DOHH2 (cell line): ENCODE data around the gene SHISA5.

Experiments used
- H3F3A ChIP-seq: fragments of 200-600 bp; sonication (generic), shearing (Covaris generic); 2 replicates; pipeline ENCODE4 v1.6.0; 2016; ENCODE audit warnings: antibody characterized with exemption, mild to moderate bottlenecking; ENCODE audit not compliant: control insufficient read depth, insufficient read depth
- H3K27ac ChIP-seq: fragments of 200-600 bp; sonication (generic); 2 replicates; pipeline ENCODE4 v1.5.1; 2014; ENCODE audit warnings: low read depth, mild to moderate bottlenecking, low read length, moderate library complexity
- H3K27me3 ChIP-seq: fragments of 200-600 bp; sonication (generic); 2 replicates; pipeline ENCODE4 v1.6.1; 2014; ENCODE audit warnings: mild to moderate bottlenecking, low read length, mixed read lengths; ENCODE audit not compliant: control insufficient read depth
- H3K36me3 ChIP-seq: fragments of 200-600 bp; sonication (generic); 2 replicates; pipeline ENCODE4 v1.6.1; 2014; ENCODE audit warnings: mild to moderate bottlenecking, low read length, moderate library complexity, mixed read lengths; ENCODE audit not compliant: control insufficient read depth
- H3K4me1 ChIP-seq: fragments of 200-600 bp; sonication (generic); 2 replicates; pipeline ENCODE4 v1.6.1; 2014; ENCODE audit warnings: mild to moderate bottlenecking, low read length, mixed read lengths; ENCODE audit not compliant: control insufficient read depth
- H3K4me2 ChIP-seq: fragments of 200-600 bp; sonication (generic); 2 replicates; pipeline ENCODE4 v1.6.0; 2014; ENCODE audit warnings: mild to moderate bottlenecking, low read length, moderate library complexity
- H3K4me3 ChIP-seq: fragments of 200-600 bp; sonication (generic); 2 replicates; pipeline ENCODE4 v1.5.1; 2014; ENCODE audit warnings: mild to moderate bottlenecking, low read length, mixed read lengths
- H3K79me2 ChIP-seq: fragments of 200-600 bp; sonication (generic); 2 replicates; pipeline ENCODE4 v1.6.1; 2014; ENCODE audit warnings: mild to moderate bottlenecking, low read length, mixed read lengths; ENCODE audit not compliant: control insufficient read depth
- H3K9me2 ChIP-seq: fragments of 200-600 bp; sonication (generic); replicated peaks from 2 replicates; pipeline ENCODE4 v1.6.1; 2014; ENCODE audit warnings: mild to moderate bottlenecking, low read length, mixed read lengths; ENCODE audit not compliant: control insufficient read depth
- H3K9me3 ChIP-seq: fragments of 200-600 bp; sonication (generic); 2 replicates; pipeline ENCODE4 v1.6.1; 2014; ENCODE audit warnings: antibody characterized with exemption, low read length, mixed read lengths; ENCODE audit not compliant: control insufficient read depth, insufficient read depth
- H4K20me1 ChIP-seq: fragments of 200-600 bp; sonication (generic); 2 replicates; pipeline ENCODE4 v1.6.0; 2014; ENCODE audit warnings: low read depth, mild to moderate bottlenecking, antibody characterized with exemption, low read length, moderate library complexity; ENCODE audit not compliant: control insufficient read depth, insufficient read depth
- EZH2phosphoT487 ChIP-seq: fragments of 200-600 bp; sonication (generic); IDR thresholded peaks from 2 replicates; pipeline ENCODE4 v1.6.1; 2017; ENCODE audit warnings: borderline replicate concordance, mild to moderate bottlenecking, antibody characterized with exemption, low read length, moderate library complexity, mixed read lengths
- TF ChIP-seq, protein P1 (sequence below): fragments of 200-600 bp; sonication (generic); IDR thresholded peaks from one replicate; pipeline ENCODE4 v1.5.1; 2014; ENCODE audit warnings: antibody characterized with exemption, mild to moderate bottlenecking, low read depth, low read length; ENCODE audit not compliant: poor library complexity, severe bottlenecking

The SHISA5 gene

DNA sequence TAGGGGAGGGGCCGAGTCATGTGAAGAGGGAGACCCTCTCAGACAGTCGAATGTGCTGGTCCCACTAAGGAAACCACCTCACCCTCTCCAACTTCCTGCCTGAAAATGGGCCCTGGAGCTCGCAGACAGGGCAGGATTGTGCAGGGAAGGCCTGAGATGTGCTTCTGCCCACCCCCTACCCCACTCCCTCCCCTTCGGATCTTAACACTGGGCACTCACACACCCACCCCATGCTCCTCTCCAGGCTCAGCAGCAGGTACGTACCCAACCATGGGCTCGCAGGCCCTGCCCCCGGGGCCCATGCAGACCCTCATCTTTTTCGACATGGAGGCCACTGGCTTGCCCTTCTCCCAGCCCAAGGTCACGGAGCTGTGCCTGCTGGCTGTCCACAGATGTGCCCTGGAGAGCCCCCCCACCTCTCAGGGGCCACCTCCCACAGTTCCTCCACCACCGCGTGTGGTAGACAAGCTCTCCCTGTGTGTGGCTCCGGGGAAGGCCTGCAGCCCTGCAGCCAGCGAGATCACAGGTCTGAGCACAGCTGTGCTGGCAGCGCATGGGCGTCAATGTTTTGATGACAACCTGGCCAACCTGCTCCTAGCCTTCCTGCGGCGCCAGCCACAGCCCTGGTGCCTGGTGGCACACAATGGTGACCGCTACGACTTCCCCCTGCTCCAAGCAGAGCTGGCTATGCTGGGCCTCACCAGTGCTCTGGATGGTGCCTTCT lies 37.4 kb downstream of the SHISA5 start:
- peaks cover 3% of the 10 kb centered on the region; the same call in 1 of the 2 replicates for H3F3A ChIP-seq
- peak overlapping the region; percentile 97 for H3K4me2 ChIP-seq
- TF ChIP-seq, protein P1, sequence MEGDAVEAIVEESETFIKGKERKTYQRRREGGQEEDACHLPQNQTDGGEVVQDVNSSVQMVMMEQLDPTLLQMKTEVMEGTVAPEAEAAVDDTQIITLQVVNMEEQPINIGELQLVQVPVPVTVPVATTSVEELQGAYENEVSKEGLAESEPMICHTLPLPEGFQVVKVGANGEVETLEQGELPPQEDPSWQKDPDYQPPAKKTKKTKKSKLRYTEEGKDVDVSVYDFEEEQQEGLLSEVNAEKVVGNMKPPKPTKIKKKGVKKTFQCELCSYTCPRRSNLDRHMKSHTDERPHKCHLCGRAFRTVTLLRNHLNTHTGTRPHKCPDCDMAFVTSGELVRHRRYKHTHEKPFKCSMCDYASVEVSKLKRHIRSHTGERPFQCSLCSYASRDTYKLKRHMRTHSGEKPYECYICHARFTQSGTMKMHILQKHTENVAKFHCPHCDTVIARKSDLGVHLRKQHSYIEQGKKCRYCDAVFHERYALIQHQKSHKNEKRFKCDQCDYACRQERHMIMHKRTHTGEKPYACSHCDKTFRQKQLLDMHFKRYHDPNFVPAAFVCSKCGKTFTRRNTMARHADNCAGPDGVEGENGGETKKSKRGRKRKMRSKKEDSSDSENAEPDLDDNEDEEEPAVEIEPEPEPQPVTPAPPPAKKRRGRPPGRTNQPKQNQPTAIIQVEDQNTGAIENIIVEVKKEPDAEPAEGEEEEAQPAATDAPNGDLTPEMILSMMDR: no peak
- no peak for TF ChIP-seq EZH2phosphoT487
- H3K79me2 ChIP-seq: peaks cover 58% of the 10 kb centered on the region
- peak overlapping the region; percentile 96 for H3K4me3 ChIP-seq
- peaks cover 67% of the 10 kb centered on the region for H3K36me3 ChIP-seq
- H3K27ac ChIP-seq: peak overlapping the region; percentile 76
- no peaks in the 10 kb centered on the region for H3K9me2 ChIP-seq
- no peaks in the 10 kb centered on the region for H3K27me3 ChIP-seq
- H3K4me1 ChIP-seq: peaks cover 61% of the 10 kb centered on the region
- no peaks in the 10 kb centered on the region for H3K9me3 ChIP-seq
- H4K20me1 ChIP-seq: no peaks in the 10 kb centered on the region

DNA sequence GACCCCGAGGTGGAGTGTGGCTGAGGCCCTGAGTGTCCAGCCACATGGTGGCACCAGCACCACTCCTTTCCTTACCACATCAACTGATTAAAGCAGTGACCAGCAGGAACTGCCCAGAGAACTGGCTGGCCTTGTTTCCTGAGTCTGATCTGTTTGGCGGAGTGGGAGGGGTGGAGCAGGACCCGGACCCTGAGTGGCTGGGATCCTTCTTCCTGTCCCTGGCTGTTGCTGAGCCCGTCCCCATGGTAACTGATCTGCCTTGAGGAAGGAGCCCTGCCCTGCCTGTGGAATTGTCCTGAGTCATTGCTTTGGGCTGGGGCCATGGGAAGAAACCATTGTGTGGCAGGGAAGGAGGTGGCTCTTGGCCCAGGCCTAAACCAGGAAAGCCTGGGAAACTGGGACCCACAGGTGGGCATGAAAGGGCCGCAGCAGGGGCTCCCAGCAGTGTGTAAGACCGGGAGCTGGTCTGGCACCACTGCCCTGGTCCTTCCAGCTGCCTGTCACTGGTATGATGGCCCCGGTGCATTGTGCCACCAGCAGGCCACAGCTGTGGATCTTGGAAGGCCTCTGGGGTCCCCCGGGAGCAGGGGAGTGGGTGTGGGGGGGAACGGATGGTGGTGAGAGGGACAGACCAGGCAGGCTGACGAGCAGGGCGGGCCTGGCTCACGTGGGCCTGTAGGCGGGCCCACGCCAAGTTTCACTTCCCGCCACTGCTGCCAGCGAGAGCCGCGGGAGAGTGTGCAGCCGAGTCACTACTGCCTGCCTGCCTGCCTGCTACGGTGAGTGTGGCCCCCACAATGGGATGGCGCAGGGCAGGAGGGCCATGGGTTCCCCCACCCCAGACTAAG lies 38.2 kb downstream of the SHISA5 start:
- H3K9me2 ChIP-seq: no peaks in the 10 kb centered on the region
- peak overlapping the region; percentile 97 for H3K4me2 ChIP-seq
- TF ChIP-seq EZH2phosphoT487: no peak
- TF ChIP-seq, protein P1: peak; percentile 65
- peak overlapping the region; percentile 96 for H3K4me3 ChIP-seq
- peaks cover 3% of the 10 kb centered on the region; the same call in 1 of the 2 replicates for H3F3A ChIP-seq
- peaks cover 50% of the 10 kb centered on the region for H3K79me2 ChIP-seq
- peaks cover 72% of the 10 kb centered on the region for H3K36me3 ChIP-seq
- peaks cover 53% of the 10 kb centered on the region for H3K4me1 ChIP-seq
- no peaks in the 10 kb centered on the region for H3K9me3 ChIP-seq
- H4K20me1 ChIP-seq: no peaks in the 10 kb centered on the region
- peak overlapping the region; percentile 76 for H3K27ac ChIP-seq
- no peaks in the 10 kb centered on the region for H3K27me3 ChIP-seq

DNA sequence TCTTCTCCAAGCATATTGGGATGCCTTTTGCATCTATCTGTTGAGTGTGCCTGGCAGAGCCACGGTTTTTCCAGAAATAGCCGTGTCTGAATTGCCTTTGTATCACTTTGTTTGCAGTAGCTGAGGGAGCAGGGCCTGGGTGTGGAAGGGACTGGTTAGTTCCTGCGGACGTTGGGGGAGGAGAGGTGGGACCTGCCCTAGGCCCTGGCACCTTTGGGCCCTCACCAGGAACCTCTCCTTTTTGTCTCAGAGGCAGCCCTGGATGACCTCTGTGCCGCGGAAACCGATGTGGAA lies 38.8 kb downstream of the SHISA5 start:
- Histone ChIP-seq H3K36me3 (peaks cover 72% of the 10 kb centered on the region), H3K9me3 (no peaks in the 10 kb centered on the region), H3K79me2 (peaks cover 44% of the 10 kb centered on the region)

More for the DNA sequence above, 38.8 kb downstream of the SHISA5 start:
- Histone ChIP-seq H4K20me1 (no peaks in the 10 kb centered on the region), H3K27me3 (no peaks in the 10 kb centered on the region), H3K27ac (no peak overlapping the region), H3K4me1 (peaks cover 48% of the 10 kb centered on the region), H3F3A (peaks cover 3% of the 10 kb centered on the region; the same call in 1 of the 2 replicates), H3K9me2 (no peaks in the 10 kb centered on the region), H3K4me2 (no peak overlapping the region; the same call in 1 of the 2 replicates), H3K4me3 (0 out of 2 replicates have a peak overlapping the region, but pooled peaks have one; percentile 96)
- TF ChIP-seq, protein P1: no peak
- no peak for TF ChIP-seq EZH2phosphoT487
